ENCODE results near the gene HHIPL1.

HHIPL1 gene

GRCh38 chr14:99612071-99612737 is 32.7 kb upstream of the HHIPL1 start:
- FAIRE-seq, result no peak

- FAIRE-seq, result no peak
These were observed 32.1 kb upstream of the HHIPL1 start for GRCh38 chr14:99612738-99613330.

GRCh38 chr14:99615497-99616157 is 29.3 kb upstream of the HHIPL1 start:
- FAIRE-seq, result no peak

GRCh38 chr14:99616832-99617800 is 27.8 kb upstream of the HHIPL1 start:
- no peak for FAIRE-seq

- no peak for FAIRE-seq
These were observed 24.8 kb upstream of the HHIPL1 start for GRCh38 chr14:99619835-99620834.

- no peak for FAIRE-seq
These were observed 23.0 kb upstream of the HHIPL1 start for GRCh38 chr14:99621948-99622347.

GRCh38 chr14:99624024-99624423 is 20.9 kb upstream of the HHIPL1 start:
- FAIRE-seq, result no peak

- FAIRE-seq, result no peak
These were observed 20.0 kb upstream of the HHIPL1 start for GRCh38 chr14:99624971-99625370.

GRCh38 chr14:99625476-99625875 is 19.5 kb upstream of the HHIPL1 start:
- no peak for FAIRE-seq

GRCh38 chr14:99626041-99626648 is 18.8 kb upstream of the HHIPL1 start:
- no peak for FAIRE-seq

- no peak for FAIRE-seq
These were observed 17.8 kb upstream of the HHIPL1 start for GRCh38 chr14:99627100-99627499.

- FAIRE-seq, result no peak
These were observed 17.2 kb upstream of the HHIPL1 start for GRCh38 chr14:99627510-99628381.

GRCh38 chr14:99628887-99629618 is 15.9 kb upstream of the HHIPL1 start:
- no peak for FAIRE-seq

GRCh38 chr14:99630202-99630601 is 14.7 kb upstream of the HHIPL1 start:
- no peak for FAIRE-seq

GRCh38 chr14:99632410-99633035 is 12.4 kb upstream of the HHIPL1 start:
- no peak for FAIRE-seq

- no peak for FAIRE-seq
These were observed 11.8 kb upstream of the HHIPL1 start for GRCh38 chr14:99633141-99633540.

GRCh38 chr14:99633918-99634317 is 11.0 kb upstream of the HHIPL1 start:
- no peak for FAIRE-seq

- no peak for FAIRE-seq
These were observed 10.5 kb upstream of the HHIPL1 start for GRCh38 chr14:99634443-99634842.

- no peak for FAIRE-seq
These were observed 9.8 kb upstream of the HHIPL1 start for GRCh38 chr14:99635116-99635515.
